GM10248 (cell line): ENCODE data around the gene CRIM1.
A peak's percentile ranks its signal among the peaks of the same experiment; 100 is the strongest.

Experiments used
- CTCF ChIA-PET: fragments of 300-600 bp; sonication (Branson Sonifier 250); formaldehyde crosslinking; extraction: SDS; loops from one replicate; lab custom pipeline; 2021; ENCODE audit warnings: antibody characterized with exemption; lab: Yijun Ruan, JAX
- POLR2A ChIA-PET: fragments of 350-650 bp; sonication (Branson Sonifier 250); formaldehyde crosslinking; extraction: SDS; loops from one replicate; lab custom pipeline; 2020; ENCODE audit warnings: antibody characterized with exemption; lab: Yijun Ruan, JAX
- DNase-seq: peaks from one replicate; pipeline ENCODE4 v3.0.0; 2012; ENCODE audit errors: extremely low spot score
- CTCF ChIP-seq: IDR thresholded peaks from 2 replicates; pipeline ENCODE4 v1.5.1; 2012; ENCODE audit warnings: mild to moderate bottlenecking, low read depth; ENCODE audit errors: extremely low read depth, missing control alignments, control extremely low read depth

The CRIM1 gene

DNA sequence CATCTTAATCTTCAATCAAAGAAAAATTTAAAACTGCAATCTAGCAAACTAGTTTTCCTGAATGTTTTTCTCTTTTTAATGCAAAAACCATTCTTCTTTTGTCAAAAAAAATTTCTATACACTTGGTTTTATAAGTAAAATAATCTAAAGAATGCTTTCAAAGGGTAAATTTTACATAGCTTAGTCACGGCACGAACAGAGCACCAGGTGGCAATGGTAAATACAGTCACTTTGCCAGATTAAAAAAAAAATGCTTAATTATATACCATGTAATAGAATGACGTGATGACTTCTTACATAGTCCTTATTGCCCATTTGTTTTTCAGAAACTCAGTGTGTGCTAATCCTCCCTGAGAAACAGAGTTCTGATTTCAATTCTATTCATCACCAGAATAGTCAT, 232.0 kb downstream of the CRIM1 start:
- no peak for TF ChIP-seq CTCF
- DNase-seq: no peak
- POLR2A ChIA-PET: no interaction called here
- CTCF ChIA-PET: interaction anchor here (0.9 kb wide), 1 partner anchor 31 kb away, joined by 3 read pairs; no protein-coding TSS in a partner anchor

DNA sequence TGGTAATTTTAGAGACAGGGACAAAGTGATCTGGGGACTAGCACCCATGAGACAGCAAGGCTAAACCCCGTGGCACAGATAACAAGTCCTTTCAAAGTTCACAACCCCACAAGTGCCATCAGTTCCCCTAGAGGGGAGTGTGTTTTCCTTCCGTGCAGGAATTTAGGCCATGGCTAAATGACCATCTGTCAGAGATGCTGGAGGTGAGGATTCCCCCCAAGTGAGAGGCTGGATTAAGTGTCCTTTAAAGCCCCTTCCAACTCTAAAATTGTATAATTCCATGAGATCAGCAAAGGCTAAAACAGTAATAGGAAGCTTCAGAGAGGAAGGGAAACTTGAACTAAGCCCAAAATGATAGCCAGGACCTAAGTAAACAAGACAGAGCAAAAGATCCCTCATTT, 233.7 kb downstream of the CRIM1 start:
- ChIA-PET POLR2A (no interaction called here), CTCF (no interaction called here)
- no peak for DNase-seq
- no peak for TF ChIP-seq CTCF

GRCh38 chr2:36594849-36595248, 239.3 kb downstream of the CRIM1 start:
- CTCF ChIA-PET: interaction anchor here (1.6 kb wide), 1 partner anchor 33 kb away, joined by 4 read pairs; no protein-coding TSS in a partner anchor
- no peak for TF ChIP-seq CTCF
- POLR2A ChIA-PET: no interaction called here
- DNase-seq: no peak

- POLR2A ChIA-PET: no interaction called here
These were observed 240.8 kb downstream of the CRIM1 start for GRCh38 chr2:36596397-36596796.

DNA sequence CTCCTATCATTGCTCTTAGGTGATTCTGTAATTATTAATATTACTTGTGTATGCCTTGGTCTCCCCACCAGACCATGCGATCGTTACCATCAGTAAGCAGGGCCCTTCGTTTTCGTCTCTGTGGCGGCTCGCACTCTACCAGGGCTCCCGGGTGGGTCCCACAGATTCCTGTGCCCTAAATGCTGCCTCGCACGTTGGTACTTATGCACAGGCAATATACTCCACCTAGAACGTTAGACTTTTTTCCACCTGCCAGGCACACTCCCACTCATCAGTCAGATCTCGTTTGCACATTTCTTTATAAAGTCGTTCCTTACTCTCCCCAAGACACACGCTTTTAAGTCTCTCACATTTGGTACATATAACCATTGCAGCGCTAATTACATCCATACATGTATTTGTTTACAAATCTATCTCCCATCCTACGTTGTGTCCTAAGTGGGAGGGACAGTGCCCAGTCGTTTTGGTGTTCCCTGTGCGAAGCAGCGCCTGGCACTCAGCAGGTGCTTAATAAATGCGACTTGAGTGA, 241.5 kb downstream of the CRIM1 start:
- no peak for TF ChIP-seq CTCF
- POLR2A ChIA-PET: no interaction called here
- no peak for DNase-seq
- CTCF ChIA-PET: no interaction called here

More at GRCh38 chr2:36596397-36596796, 240.8 kb downstream of the CRIM1 start:
- DNase-seq: no peak
- no peak for TF ChIP-seq CTCF
- CTCF ChIA-PET: interaction anchor here (1.6 kb wide), 1 partner anchor 34 kb away, joined by 4 read pairs; no protein-coding TSS in a partner anchor

- ChIA-PET POLR2A (interaction anchor here (0.6 kb wide), 2 partner anchors 13 to 106 kb away, joined by 3 to 5 read pairs; no protein-coding TSS in a partner anchor), CTCF (no interaction called here)
- DNase-seq: peak; percentile 90
- TF ChIP-seq CTCF: no peak
These were observed 242.2 kb downstream of the CRIM1 start, which contains the start of gene FEZ2 for GRCh38 chr2:36597532-36598377. FEZ2 (minus strand) TSS chr2:36598168; CDS start chr2:36598142, 26 bp downstream.
